Measurements from ENCODE around the gene HHIPL1. TPM values are rescaled to one million over a fixed set of nuclear protein-coding genes. Genes with fewer than 3 reads are reported as not detected.
A peak's percentile ranks its signal among the peaks of the same experiment; 100 is the strongest.

HHIPL1 gene
- total RNA-seq, 5 donors from 2014 or later (not counting 1 experiment from before 2014, with no cell fraction given): 0.05 to 0.35 (median 0.23) TPM

GRCh38 chr14:99699861-99700260, 54.9 kb downstream of the HHIPL1 start:
- CTCF ChIA-PET: interaction anchor here in 1 of 2 donors (0.6 kb wide), 1 partner anchor 164 kb away, joined by 3 read pairs; no protein-coding TSS in a partner anchor
- WGBS (ENCODE audit: insufficient coverage): 93% methylated on average over 16 of the region's 16 CpGs

GRCh38 chr14:99700379-99700778, 55.5 kb downstream of the HHIPL1 start:
- CTCF ChIA-PET: no interaction called here
- Histone ChIP-seq H3K4me1 (ENCODE audit: control insufficient read depth in 1 of 2, extremely low read depth in 1 of 2, insufficient read depth in 2 of 2, low read length in 2 of 2) (peaks cover 0 to 9% of the 10 kb centered on the region in 2 experiments), H3K9me3 (no peaks in the 10 kb centered on the region), H3K36me3 (ENCODE audit: control insufficient read depth in 2 of 2, extremely low read depth in 1 of 2, insufficient read depth in 1 of 2, low read length in 1 of 2) (no peaks in the 10 kb centered on the region), H3K27ac (ENCODE audit: low read length) (no peak overlapping the region), H3K27me3 (replicated peaks in 1 of 2; ENCODE audit: control insufficient read depth in 2 of 2, extremely low read depth in 1 of 2, insufficient read depth in 2 of 2, low read length in 1 of 2) (peaks cover 0 to 21% of the 10 kb centered on the region in 2 experiments), H3K4me3 (ENCODE audit: control insufficient read depth in 1 of 2, extremely low read depth in 1 of 2, low read length in 1 of 2) (no peak overlapping the region)
- H3K27me3 Mint-ChIP-seq: peaks cover 12 to 16% of the 10 kb centered on the region in 2 donors
- peaks cover 21% of the 10 kb centered on the region for H3K36me3 Mint-ChIP-seq
- H3K9me3 Mint-ChIP-seq: peaks cover 9 to 23% (median 10%) of the 10 kb centered on the region in 3 donors
- DNase-seq: no peak
- WGBS (ENCODE audit: insufficient coverage): 100% methylated on average over 4 of the region's 6 CpGs
- H3K27ac Mint-ChIP-seq: no peak overlapping the region
- POLR2A ChIA-PET: no interaction called here
- no peak for ATAC-seq (replicated peaks in 1 of 4)
- H3K4me1 Mint-ChIP-seq: peaks cover 0 to 11% (median 4%) of the 10 kb centered on the region in 3 donors
- no peak overlapping the region for H3K4me3 Mint-ChIP-seq

More at GRCh38 chr14:99699861-99700260, 54.9 kb downstream of the HHIPL1 start:
- H3K36me3 Mint-ChIP-seq: peaks cover 21% of the 10 kb centered on the region
- H3K4me3 Mint-ChIP-seq: no peak overlapping the region
- POLR2A ChIA-PET: no interaction called here
- H3K27me3 Mint-ChIP-seq: peaks cover 12 to 16% of the 10 kb centered on the region in 2 donors
- H3K4me1 Mint-ChIP-seq: peaks cover 0 to 11% (median 4%) of the 10 kb centered on the region in 3 donors
- H3K27ac Mint-ChIP-seq: no peak overlapping the region
- no peak overlapping the region for H3K27ac ChIP-seq (ENCODE audit: low read length)
- ATAC-seq (replicated peaks in 1 of 4) (no peak), DNase-seq (peak in 1 of 35 experiments; percentile 13)
- H3K27me3 ChIP-seq (replicated peaks in 1 of 2; ENCODE audit: control insufficient read depth in 2 of 2, extremely low read depth in 1 of 2, insufficient read depth in 2 of 2, low read length in 1 of 2): peaks cover 0 to 16% of the 10 kb centered on the region in 2 experiments
- H3K9me3 ChIP-seq: no peaks in the 10 kb centered on the region
- H3K36me3 ChIP-seq (ENCODE audit: control insufficient read depth in 2 of 2, extremely low read depth in 1 of 2, insufficient read depth in 1 of 2, low read length in 1 of 2): no peaks in the 10 kb centered on the region
- peaks cover 9 to 23% (median 10%) of the 10 kb centered on the region in 3 donors for H3K9me3 Mint-ChIP-seq
- peaks cover 0 to 9% of the 10 kb centered on the region in 2 experiments for H3K4me1 ChIP-seq (ENCODE audit: control insufficient read depth in 1 of 2, extremely low read depth in 1 of 2, insufficient read depth in 2 of 2, low read length in 2 of 2)
- H3K4me3 ChIP-seq (ENCODE audit: control insufficient read depth in 1 of 2, extremely low read depth in 1 of 2, low read length in 1 of 2): no peak overlapping the region

- ChIA-PET CTCF (no interaction called here), POLR2A (interaction anchor here in 1 of 2 donors (0.6 kb wide), 1 partner anchor 13 kb away, joined by 5 read pairs; no protein-coding TSS in a partner anchor)
- Histone ChIP-seq H3K27me3 (replicated peaks in 1 of 2; ENCODE audit: control insufficient read depth in 2 of 2, extremely low read depth in 1 of 2, insufficient read depth in 2 of 2, low read length in 1 of 2) (peaks cover 0 to 30% of the 10 kb centered on the region in 2 experiments), H3K27ac (ENCODE audit: low read length) (no peak overlapping the region), H3K9me3 (no peaks in the 10 kb centered on the region), H3K4me1 (ENCODE audit: control insufficient read depth in 1 of 2, extremely low read depth in 1 of 2, insufficient read depth in 2 of 2, low read length in 2 of 2) (peaks cover 0 to 9% of the 10 kb centered on the region in 2 experiments), H3K4me3 (ENCODE audit: control insufficient read depth in 1 of 2, extremely low read depth in 1 of 2, low read length in 1 of 2) (no peak overlapping the region), H3K36me3 (ENCODE audit: control insufficient read depth in 2 of 2, extremely low read depth in 1 of 2, insufficient read depth in 1 of 2, low read length in 1 of 2) (no peaks in the 10 kb centered on the region)
- Mint-ChIP-seq H3K9me3 (peaks cover 9 to 23% (median 10%) of the 10 kb centered on the region in 3 donors), H3K27ac (no peak overlapping the region), H3K4me3 (no peak overlapping the region), H3K27me3 (peaks cover 16% of the 10 kb centered on the region in 2 donors), H3K36me3 (peaks cover 21% of the 10 kb centered on the region), H3K4me1 (peaks cover 0 to 11% (median 4%) of the 10 kb centered on the region in 3 donors)
- WGBS (ENCODE audit: insufficient coverage): no CpG with 5 or more reads among the region's 1 CpG
- no peak for ATAC-seq (replicated peaks in 1 of 4)
- DNase-seq: no peak
These were observed 56.3 kb downstream of the HHIPL1 start for GRCh38 chr14:99701260-99701659.

- Histone ChIP-seq H3K27me3 (replicated peaks in 1 of 2; ENCODE audit: control insufficient read depth in 2 of 2, extremely low read depth in 1 of 2, insufficient read depth in 2 of 2, low read length in 1 of 2) (peaks cover 0 to 38% of the 10 kb centered on the region in 2 experiments), H3K4me3 (ENCODE audit: control insufficient read depth in 1 of 2, extremely low read depth in 1 of 2, low read length in 1 of 2) (no peak overlapping the region), H3K36me3 (ENCODE audit: control insufficient read depth in 2 of 2, extremely low read depth in 1 of 2, insufficient read depth in 1 of 2, low read length in 1 of 2) (no peaks in the 10 kb centered on the region), H3K9me3 (no peaks in the 10 kb centered on the region), H3K27ac (ENCODE audit: low read length) (no peak overlapping the region), H3K4me1 (ENCODE audit: control insufficient read depth in 1 of 2, extremely low read depth in 1 of 2, insufficient read depth in 2 of 2, low read length in 2 of 2) (peaks cover 0 to 9% of the 10 kb centered on the region in 2 experiments)
- Mint-ChIP-seq H3K4me1 (peaks cover 0 to 11% (median 4%) of the 10 kb centered on the region in 3 donors), H3K4me3 (no peak overlapping the region), H3K27me3 (peaks cover 15 to 17% of the 10 kb centered on the region in 2 donors), H3K9me3 (peaks cover 9 to 23% (median 10%) of the 10 kb centered on the region in 3 donors), H3K27ac (no peak overlapping the region), H3K36me3 (peaks cover 21% of the 10 kb centered on the region)
- ATAC-seq (replicated peaks in 1 of 4) (no peak), DNase-seq (no peak)
- ChIA-PET CTCF (no interaction called here), POLR2A (interaction anchor here in 1 of 2 donors (0.6 kb wide), 1 partner anchor 14 kb away, joined by 5 read pairs; no protein-coding TSS in a partner anchor)
These were observed 57.2 kb downstream of the HHIPL1 start for GRCh38 chr14:99702115-99702514.

GRCh38 chr14:99703381-99703780, 58.5 kb downstream of the HHIPL1 start:
- peaks cover 9 to 23% (median 10%) of the 10 kb centered on the region in 3 donors for H3K9me3 Mint-ChIP-seq
- Histone ChIP-seq H3K4me3 (ENCODE audit: control insufficient read depth in 1 of 2, extremely low read depth in 1 of 2, low read length in 1 of 2) (no peak overlapping the region), H3K27me3 (replicated peaks in 1 of 2; ENCODE audit: control insufficient read depth in 2 of 2, extremely low read depth in 1 of 2, insufficient read depth in 2 of 2, low read length in 1 of 2) (peaks cover 0 to 39% of the 10 kb centered on the region in 2 experiments), H3K36me3 (ENCODE audit: control insufficient read depth in 2 of 2, extremely low read depth in 1 of 2, insufficient read depth in 1 of 2, low read length in 1 of 2) (no peaks in the 10 kb centered on the region), H3K4me1 (ENCODE audit: control insufficient read depth in 1 of 2, extremely low read depth in 1 of 2, insufficient read depth in 2 of 2, low read length in 2 of 2) (peaks cover 0 to 9% of the 10 kb centered on the region in 2 experiments), H3K9me3 (no peaks in the 10 kb centered on the region), H3K27ac (ENCODE audit: low read length) (no peak overlapping the region)
- H3K4me1 Mint-ChIP-seq: peaks cover 0 to 11% (median 4%) of the 10 kb centered on the region in 3 donors
- DNase-seq (peak in 1 of 35 experiments; percentile 9), ATAC-seq (replicated peaks in 1 of 4) (no peak)
- H3K27me3 Mint-ChIP-seq: peaks cover 8 to 19% of the 10 kb centered on the region in 2 donors
- peaks cover 21% of the 10 kb centered on the region for H3K36me3 Mint-ChIP-seq
- POLR2A ChIA-PET: no interaction called here
- WGBS (ENCODE audit: insufficient coverage): no CpG with 5 or more reads among the region's 3 CpGs
- no peak overlapping the region for H3K27ac Mint-ChIP-seq
- H3K4me3 Mint-ChIP-seq: no peak overlapping the region
- CTCF ChIA-PET: no interaction called here

- no peak overlapping the region for H3K4me3 ChIP-seq (ENCODE audit: control insufficient read depth in 1 of 2, extremely low read depth in 1 of 2, low read length in 1 of 2)
- Mint-ChIP-seq H3K27ac (no peak overlapping the region), H3K4me1 (peaks cover 0 to 4% (median 2%) of the 10 kb centered on the region in 3 donors), H3K9me3 (peaks cover 9 to 23% (median 10%) of the 10 kb centered on the region in 3 donors), H3K36me3 (peaks cover 21% of the 10 kb centered on the region), H3K4me3 (no peak overlapping the region), H3K27me3 (peaks cover 7 to 23% of the 10 kb centered on the region in 2 donors)
- H3K27ac ChIP-seq (ENCODE audit: low read length): no peak overlapping the region
- no peak for DNase-seq
- CTCF ChIA-PET: no interaction called here
- H3K4me1 ChIP-seq (ENCODE audit: control insufficient read depth in 1 of 2, extremely low read depth in 1 of 2, insufficient read depth in 2 of 2, low read length in 2 of 2): peaks cover 0 to 4% of the 10 kb centered on the region in 2 experiments
- H3K27me3 ChIP-seq (replicated peaks in 1 of 2; ENCODE audit: control insufficient read depth in 2 of 2, extremely low read depth in 1 of 2, insufficient read depth in 2 of 2, low read length in 1 of 2): peaks cover 0 to 40% of the 10 kb centered on the region in 2 experiments
- no CpG with 5 or more reads among the region's 2 CpGs for WGBS (ENCODE audit: insufficient coverage)
- H3K36me3 ChIP-seq (ENCODE audit: control insufficient read depth in 2 of 2, extremely low read depth in 1 of 2, insufficient read depth in 1 of 2, low read length in 1 of 2): no peaks in the 10 kb centered on the region
- POLR2A ChIA-PET: no interaction called here
- ATAC-seq (replicated peaks in 1 of 4): no peak
- no peaks in the 10 kb centered on the region for H3K9me3 ChIP-seq
These were observed 59.1 kb downstream of the HHIPL1 start for GRCh38 chr14:99704037-99704436.
